HK-2 (cell line): ENCODE measurements around the gene TMEM258.

ENCODE experiments used
- DNase-seq: peaks from one replicate; pipeline ENCODE4 v3.0.0-alpha.2; 2018; ENCODE audit not compliant: unreplicated experiment

Gene TMEM258

GRCh38 chr11:61795876-61796526 lies 3.6 kb upstream of the TMEM258 start:
- no peak for DNase-seq

- DNase-seq, result no peak
Observed at GRCh38 chr11:61795459-61795858, 3.1 kb upstream of the TMEM258 start.

GRCh38 chr11:61794579-61794978 lies 2.2 kb upstream of the TMEM258 start:
- DNase-seq, result no peak

- no peak for DNase-seq
Observed at GRCh38 chr11:61793829-61794204, 1.4 kb upstream of the TMEM258 start.

- peak; percentile 32 for DNase-seq
Observed at GRCh38 chr11:61793083-61793828, 857 bp upstream of the TMEM258 start.

- peak; percentile 55 for DNase-seq
Observed at GRCh38 chr11:61791737-61792309, 576 bp downstream of the TMEM258 start.

- no peak for DNase-seq
Observed at GRCh38 chr11:61787928-61788491, 4.4 kb downstream of the TMEM258 start.

GRCh38 chr11:61785837-61786402 lies 6.5 kb downstream of the TMEM258 start:
- peak; percentile 60 for DNase-seq

- DNase-seq, result no peak
Observed at GRCh38 chr11:61784506-61784805, 7.9 kb downstream of the TMEM258 start.

- peak; percentile 38 for DNase-seq
Observed at GRCh38 chr11:61783717-61784505, 8.5 kb downstream of the TMEM258 start.

- no peak for DNase-seq
Observed at GRCh38 chr11:61782841-61783240, 9.6 kb downstream of the TMEM258 start.

- DNase-seq, result no peak
Observed at GRCh38 chr11:61782299-61782698, 10.1 kb downstream of the TMEM258 start.

GRCh38 chr11:61781585-61781984 lies 10.8 kb downstream of the TMEM258 start:
- DNase-seq, result no peak

- no peak for DNase-seq
Observed at GRCh38 chr11:61780581-61781162, 11.7 kb downstream of the TMEM258 start.

- no peak for DNase-seq
Observed at GRCh38 chr11:61779666-61780525, 12.5 kb downstream of the TMEM258 start.

GRCh38 chr11:61778920-61779650 lies 13.3 kb downstream of the TMEM258 start:
- no peak for DNase-seq

- DNase-seq, result no peak
Observed at GRCh38 chr11:61778357-61778886, 14.0 kb downstream of the TMEM258 start.

GRCh38 chr11:61777234-61778090 lies 14.9 kb downstream of the TMEM258 start:
- DNase-seq, result no peak
